Calu3 (cell line): Measurements from ENCODE around the gene MPEG1. TPM values are rescaled to one million over a fixed set of nuclear protein-coding genes. Genes with fewer than 3 reads are reported as not detected.

ENCODE experiments used
- BruUV-seq: library from RNA; stranded (reverse); fragments of 400-500 nt; replicated peaks from 2 replicates; lab custom pipeline; 2021; lab: Mats Ljungman, UMichigan
- CTCF ChIA-PET: fragments of 300-600 bp; sonication (Branson Sonifier 250); formaldehyde crosslinking; loops from one replicate; lab custom pipeline; 2022; ENCODE audit warnings: antibody characterized with exemption; lab: Charles Lee
- DNase-seq: peaks from one replicate; pipeline ENCODE4 v3.0.0; 2022
- H3K27ac Mint-ChIP-seq: one replicate; pipeline ENCODE4 v1.8.0; 2022; ENCODE audit warnings: mixed read lengths; ENCODE audit not compliant: unreplicated experiment
- H3K27me3 Mint-ChIP-seq: one replicate; pipeline ENCODE4 v1.8.0; 2022; ENCODE audit warnings: mixed read lengths; ENCODE audit not compliant: unreplicated experiment
- H3K36me3 Mint-ChIP-seq: one replicate; pipeline ENCODE4 v1.8.0; 2022; ENCODE audit warnings: mild to moderate bottlenecking, moderate library complexity, mixed read lengths; ENCODE audit not compliant: insufficient read depth, unreplicated experiment
- H3K4me1 Mint-ChIP-seq: one replicate; pipeline ENCODE4 v1.8.0; 2022; ENCODE audit warnings: mild to moderate bottlenecking, low read depth, mixed read lengths; ENCODE audit not compliant: unreplicated experiment
- H3K4me3 Mint-ChIP-seq: one replicate; pipeline ENCODE4 v1.8.0; 2022; ENCODE audit warnings: mild to moderate bottlenecking, low read depth, moderate library complexity, mixed read lengths; ENCODE audit not compliant: unreplicated experiment
- H3K9me3 Mint-ChIP-seq: one replicate; pipeline ENCODE4 v1.8.0; 2022; ENCODE audit warnings: low read depth, mixed read lengths; ENCODE audit not compliant: unreplicated experiment
- CTCF ChIP-seq: fragments of 200-600 bp; IDR thresholded peaks from one replicate; pipeline ENCODE4 v1.8.0; 2022; ENCODE audit warnings: antibody characterized with exemption; ENCODE audit not compliant: unreplicated experiment
- intact Hi-C: fragments of 100-400 bp; cut with micrococcal nuclease; formaldehyde crosslinking; loops from one replicate; pipeline ENCODE4 v1.10.0; 2022; ENCODE audit not compliant: unreplicated experiment
- total RNA-seq: library from RNA; stranded (reverse); gene quantifications from 2 replicates; pipeline ENCODE4 v1.2.3, GENCODE V29; 2022

Gene MPEG1
- total RNA-seq, 1 experiment from 2014 or later: not detected

GRCh38 chr11:59206635-59207034, 6.1 kb downstream of the MPEG1 start:
- CTCF ChIA-PET: interaction anchor here (0.8 to 2.3 kb wide), 5 partner anchors 17 to 49 kb away, joined by 3 to 24 read pairs (median 4); partner anchors contain the start of gene DTX4
- peak; percentile 50 for DNase-seq
- no peak overlapping the region for H3K4me3 Mint-ChIP-seq
- no peaks in the 10 kb centered on the region for H3K27me3 Mint-ChIP-seq
- H3K4me1 Mint-ChIP-seq: peaks cover 6% of the 10 kb centered on the region
- TF ChIP-seq CTCF: peak; percentile 46
- no TSS peak for BruUV-seq
- H3K27ac Mint-ChIP-seq: peak overlapping the region; percentile 58
- intact Hi-C loops: loop anchor here (2.0 to 5.0 kb wide), 2 partner anchors 76 to 224 kb away; no protein-coding TSS in a partner anchor
- H3K9me3 Mint-ChIP-seq: no peaks in the 10 kb centered on the region
- H3K36me3 Mint-ChIP-seq: peaks cover 31% of the 10 kb centered on the region

DNA sequence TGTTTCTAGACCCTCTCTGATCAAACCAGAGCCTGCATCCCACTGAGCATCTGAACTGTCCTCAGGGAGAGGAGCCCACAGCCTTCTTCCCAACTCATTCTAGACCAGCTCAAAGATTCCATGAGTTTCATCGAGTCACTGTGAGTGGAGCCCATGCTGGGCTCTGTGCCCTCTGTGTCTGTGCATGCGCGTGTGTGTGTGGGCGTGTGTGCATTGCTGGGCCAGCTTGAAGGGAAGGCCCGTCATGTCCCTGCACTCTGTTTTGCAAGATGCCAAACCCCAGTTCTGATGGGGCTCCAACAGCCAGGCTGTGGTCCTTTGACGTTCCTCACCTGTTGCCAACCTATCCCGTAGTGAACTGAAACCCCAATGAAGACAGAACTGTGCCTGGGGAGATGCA, 7.1 kb downstream of the MPEG1 start:
- CTCF ChIA-PET: interaction anchor here (0.6 to 2.3 kb wide), 5 partner anchors 19 to 128 kb away, joined by 3 to 24 read pairs (median 4); partner anchors contain the start of gene DTX4
- BruUV-seq: no TSS peak
- Mint-ChIP-seq H3K27ac (no peak overlapping the region), H3K9me3 (no peaks in the 10 kb centered on the region), H3K36me3 (peaks cover 33% of the 10 kb centered on the region), H3K27me3 (no peaks in the 10 kb centered on the region), H3K4me3 (no peak overlapping the region), H3K4me1 (peaks cover 6% of the 10 kb centered on the region)
- no peak for TF ChIP-seq CTCF
- intact Hi-C loops: loop anchor here (2.0 to 5.0 kb wide), 2 partner anchors 77 to 225 kb away; no protein-coding TSS in a partner anchor
- no peak for DNase-seq

- CTCF ChIA-PET: interaction anchor here (1.5 to 2.3 kb wide), 2 partner anchors 18 to 33 kb away, joined by 6 to 24 read pairs; partner anchors contain the start of gene DTX4
These were observed 8.0 kb downstream of the MPEG1 start for GRCh38 chr11:59204746-59205145.

GRCh38 chr11:59201353-59201752, 11.4 kb downstream of the MPEG1 start:
- no peak overlapping the region for H3K27ac Mint-ChIP-seq
- no TSS peak for BruUV-seq
- no peak for DNase-seq
- H3K27me3 Mint-ChIP-seq: no peaks in the 10 kb centered on the region
- H3K4me3 Mint-ChIP-seq: no peak overlapping the region
- CTCF ChIA-PET: interaction anchor here (0.5 to 1.2 kb wide), 2 partner anchors 11 to 69 kb away, joined by 3 read pairs; no protein-coding TSS in a partner anchor
- no peaks in the 10 kb centered on the region for H3K9me3 Mint-ChIP-seq
- intact Hi-C loops: loop anchor here (2.0 kb wide), 1 partner anchor 15 kb away; no protein-coding TSS in a partner anchor
- TF ChIP-seq CTCF: peak; percentile 62
- H3K36me3 Mint-ChIP-seq: peaks cover 26% of the 10 kb centered on the region
- H3K4me1 Mint-ChIP-seq: no peaks in the 10 kb centered on the region

More at GRCh38 chr11:59204746-59205145, 8.0 kb downstream of the MPEG1 start:
- Mint-ChIP-seq H3K4me3 (no peak overlapping the region), H3K4me1 (peaks cover 6% of the 10 kb centered on the region), H3K27me3 (no peaks in the 10 kb centered on the region), H3K27ac (no peak overlapping the region), H3K9me3 (no peaks in the 10 kb centered on the region), H3K36me3 (peaks cover 31% of the 10 kb centered on the region)
- intact Hi-C loops: loop anchor here (5.0 kb wide), 1 partner anchor 78 kb away; no protein-coding TSS in a partner anchor
- no TSS peak for BruUV-seq
- no peak for DNase-seq
- TF ChIP-seq CTCF: no peak
